VCaP (cell line): Measurements from ENCODE around the gene MAGI1.

Experiments used
- H3K27ac ChIP-seq: fragments of 450-650 bp; 2 replicates; pipeline ENCODE4 v1.5.1; 2017
- TF ChIP-seq, protein P1 (sequence below): fragments of 450-650 bp; conservative IDR thresholded peaks from 2 replicates; pipeline ENCODE4 v1.5.1; 2017; ENCODE audit warnings: mild to moderate bottlenecking, moderate library complexity

MAGI1 gene

DNA sequence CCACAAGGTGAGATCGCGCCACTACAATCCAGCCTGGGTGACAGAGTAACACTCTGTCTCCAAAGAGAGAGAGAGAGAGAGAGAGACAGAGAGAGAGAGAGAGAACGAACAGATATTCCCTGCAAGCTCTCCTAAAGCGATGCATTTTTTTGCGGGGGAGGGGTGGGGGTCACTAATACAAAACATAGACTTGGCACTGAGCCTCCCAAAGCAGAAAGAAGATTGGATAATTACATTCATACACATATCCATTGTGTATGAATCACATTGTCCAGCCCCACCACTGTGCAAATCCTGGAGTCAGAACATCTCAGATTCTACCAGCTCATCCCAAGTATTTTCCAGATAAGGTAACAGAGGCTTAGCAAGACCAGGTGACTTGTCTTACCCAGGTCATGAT lies 459.9 kb downstream of the MAGI1 start:
- no peak overlapping the region for H3K27ac ChIP-seq
- TF ChIP-seq, protein P1, sequence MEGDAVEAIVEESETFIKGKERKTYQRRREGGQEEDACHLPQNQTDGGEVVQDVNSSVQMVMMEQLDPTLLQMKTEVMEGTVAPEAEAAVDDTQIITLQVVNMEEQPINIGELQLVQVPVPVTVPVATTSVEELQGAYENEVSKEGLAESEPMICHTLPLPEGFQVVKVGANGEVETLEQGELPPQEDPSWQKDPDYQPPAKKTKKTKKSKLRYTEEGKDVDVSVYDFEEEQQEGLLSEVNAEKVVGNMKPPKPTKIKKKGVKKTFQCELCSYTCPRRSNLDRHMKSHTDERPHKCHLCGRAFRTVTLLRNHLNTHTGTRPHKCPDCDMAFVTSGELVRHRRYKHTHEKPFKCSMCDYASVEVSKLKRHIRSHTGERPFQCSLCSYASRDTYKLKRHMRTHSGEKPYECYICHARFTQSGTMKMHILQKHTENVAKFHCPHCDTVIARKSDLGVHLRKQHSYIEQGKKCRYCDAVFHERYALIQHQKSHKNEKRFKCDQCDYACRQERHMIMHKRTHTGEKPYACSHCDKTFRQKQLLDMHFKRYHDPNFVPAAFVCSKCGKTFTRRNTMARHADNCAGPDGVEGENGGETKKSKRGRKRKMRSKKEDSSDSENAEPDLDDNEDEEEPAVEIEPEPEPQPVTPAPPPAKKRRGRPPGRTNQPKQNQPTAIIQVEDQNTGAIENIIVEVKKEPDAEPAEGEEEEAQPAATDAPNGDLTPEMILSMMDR: no peak

GRCh38 chr3:65577843-65578430 lies 460.8 kb downstream of the MAGI1 start:
- TF ChIP-seq, protein P1: no peak
- H3K27ac ChIP-seq: no peak overlapping the region

- H3K27ac ChIP-seq: no peak overlapping the region
- TF ChIP-seq, protein P1: no peak
These were observed 461.8 kb downstream of the MAGI1 start for GRCh38 chr3:65576966-65577365.

DNA sequence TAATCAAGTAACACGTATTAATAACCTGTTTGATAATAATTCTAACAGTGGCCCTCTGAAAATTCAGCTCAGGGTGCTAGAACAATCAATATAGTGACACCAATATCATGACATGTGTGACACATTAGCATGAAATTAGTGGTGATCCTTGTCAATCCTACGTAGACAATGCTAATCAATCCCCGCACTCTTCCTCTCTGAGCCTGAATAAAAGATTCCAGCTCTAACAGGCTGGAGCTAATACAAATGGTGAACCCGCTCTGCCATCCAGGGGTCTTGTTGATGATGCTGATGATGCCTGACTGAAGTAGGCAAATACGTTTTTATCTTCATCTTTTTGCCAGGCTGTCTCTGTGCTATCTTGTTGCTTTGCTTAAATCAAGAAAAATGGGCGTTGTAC lies 462.5 kb downstream of the MAGI1 start:
- H3K27ac ChIP-seq: no peak overlapping the region

GRCh38 chr3:65575376-65575840 lies 463.3 kb downstream of the MAGI1 start:
- TF ChIP-seq, protein P1: no peak
- no peak overlapping the region for H3K27ac ChIP-seq

More for the DNA sequence above, 462.5 kb downstream of the MAGI1 start:
- TF ChIP-seq, protein P1: no peak

DNA sequence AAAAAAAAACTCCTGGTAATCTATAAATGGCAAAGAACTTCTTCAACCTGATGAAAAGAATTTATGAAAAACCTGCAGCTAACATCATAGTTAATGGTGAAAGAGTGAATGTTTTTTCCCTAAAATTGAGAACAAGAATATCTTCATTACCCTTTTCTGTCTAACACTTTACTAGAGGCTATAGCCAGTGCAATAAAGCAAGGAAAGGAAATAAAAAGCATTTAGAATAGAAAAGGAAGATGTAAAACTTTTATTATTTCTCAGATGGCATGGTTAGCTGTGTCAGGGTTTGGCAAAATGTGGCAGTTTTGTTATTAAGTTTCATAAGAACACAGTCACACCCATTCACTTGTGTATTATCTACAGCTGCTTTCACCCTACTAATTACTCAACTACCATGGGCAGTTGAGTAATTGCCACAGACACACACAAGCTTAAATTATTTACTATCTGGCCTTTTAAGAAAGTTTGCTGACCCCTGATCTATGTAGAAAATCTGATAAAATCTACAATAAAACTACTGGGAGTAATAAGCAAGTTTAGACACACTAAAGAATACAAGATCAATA lies 465.1 kb downstream of the MAGI1 start:
- TF ChIP-seq, protein P1: no peak
- no peak overlapping the region for H3K27ac ChIP-seq

DNA sequence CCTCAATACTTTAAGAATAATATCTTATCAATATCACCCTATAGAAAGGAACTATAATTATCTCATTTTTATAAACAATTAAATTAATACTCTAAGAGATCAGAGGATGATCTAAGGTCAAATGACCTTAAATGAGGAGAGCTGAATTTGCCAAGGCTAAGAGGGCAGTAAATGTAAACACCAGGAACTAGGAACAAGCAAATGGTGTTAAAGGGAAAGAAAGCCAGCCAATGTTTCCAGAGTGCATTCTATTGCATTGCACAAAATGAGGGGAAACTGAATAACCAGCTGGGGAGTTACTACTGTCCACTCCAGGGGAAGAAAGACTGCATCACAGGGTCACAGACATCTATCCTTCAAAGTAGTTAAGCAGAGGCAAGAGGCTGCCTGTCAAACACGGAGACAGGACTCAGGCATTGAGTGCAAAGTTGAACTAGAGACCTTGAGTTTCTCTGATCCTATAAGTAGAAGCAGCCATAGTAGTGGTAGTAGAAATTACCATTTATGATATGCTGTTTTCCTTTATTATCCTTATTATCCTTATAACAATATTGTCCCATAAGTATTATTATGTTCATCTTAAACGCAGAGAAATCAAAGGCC lies 466.4 kb downstream of the MAGI1 start:
- TF ChIP-seq, protein P1: no peak
- no peak overlapping the region for H3K27ac ChIP-seq
